Measurements from ENCODE around the gene MAP4K3.
"Not testable (repeated sequence)": the region's sequence is repeated elsewhere in the genome, so short reads cannot be mapped to it uniquely, and the experiment has no call there.

MAP4K3 gene

DNA sequence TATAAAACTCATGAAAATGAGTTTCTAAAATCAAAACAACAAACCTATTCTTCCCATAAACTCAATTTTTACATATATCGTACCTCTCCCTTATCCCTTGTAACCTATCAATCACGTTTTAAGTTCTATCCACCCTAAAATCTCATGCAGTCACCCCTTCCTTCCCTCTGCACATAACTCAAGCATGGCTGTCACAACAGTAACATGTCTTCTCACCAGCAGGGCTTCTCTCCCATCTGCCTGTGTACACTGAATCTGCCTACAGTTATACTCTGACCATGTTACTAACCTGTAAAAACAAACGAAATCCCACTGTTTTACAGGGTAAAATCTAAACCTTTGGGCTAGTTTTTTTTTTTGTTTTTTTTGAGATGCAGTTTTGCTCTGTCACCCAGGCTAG is 68.2 kb downstream of the MAP4K3 start:
- no peak for DNase-seq

DNA sequence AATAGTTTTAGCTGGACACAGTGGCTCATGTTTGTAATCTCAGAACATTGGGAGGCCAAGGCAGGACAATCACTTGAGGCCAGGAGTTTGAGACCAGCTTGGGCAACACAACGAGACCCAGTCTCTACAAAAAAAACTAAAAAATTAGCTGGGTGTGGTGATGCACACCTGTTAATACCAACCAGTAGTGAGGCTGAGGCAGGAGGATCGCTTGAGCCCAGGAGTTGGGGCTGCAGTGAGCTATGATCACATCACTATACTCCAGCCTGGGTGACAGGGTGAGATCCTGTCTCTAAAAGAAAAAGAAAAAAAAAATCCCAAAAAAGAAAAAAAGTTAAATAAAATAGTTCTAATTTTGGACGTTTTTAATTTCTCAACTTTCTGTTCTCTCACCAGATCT is 68.7 kb downstream of the MAP4K3 start:
- no peak for DNase-seq

DNA sequence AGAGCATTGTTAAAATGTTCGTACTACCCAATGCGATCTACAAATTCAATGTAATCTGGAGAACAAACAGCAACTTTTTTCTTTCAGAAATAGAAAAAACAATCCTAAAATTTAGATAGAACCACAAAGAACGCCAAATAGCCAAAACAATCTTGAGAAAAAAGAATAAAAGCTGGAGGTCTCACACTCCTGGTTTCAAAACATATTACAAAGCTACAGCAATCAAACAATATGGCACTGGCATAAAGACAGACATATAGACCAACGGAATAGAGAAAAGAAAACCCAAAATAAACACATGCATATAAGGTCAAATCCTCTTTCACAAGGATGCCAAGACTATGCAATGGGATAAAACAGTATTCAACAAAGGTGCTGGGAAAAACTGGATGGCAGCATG is 74.5 kb downstream of the MAP4K3 start:
- DNase-seq: no peak

DNA sequence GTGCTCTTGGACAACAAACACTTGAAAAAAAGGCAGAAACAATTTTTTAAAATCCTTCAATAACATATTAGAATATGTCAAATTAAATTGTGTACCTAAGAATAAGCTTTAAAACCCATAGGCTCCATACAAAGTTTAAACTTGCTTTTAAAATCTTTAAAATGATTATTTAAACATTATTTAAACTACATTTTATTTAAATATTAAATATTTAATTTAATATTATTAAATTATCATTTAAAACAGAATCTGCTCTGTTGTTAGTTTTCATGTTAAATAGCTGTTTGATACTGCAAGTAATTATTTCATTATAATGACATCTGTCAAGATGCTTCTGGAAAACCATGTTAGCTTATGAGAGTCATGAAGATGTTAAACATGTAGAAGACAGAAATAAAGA is 75.6 kb downstream of the MAP4K3 start:
- no peak for DNase-seq

DNA sequence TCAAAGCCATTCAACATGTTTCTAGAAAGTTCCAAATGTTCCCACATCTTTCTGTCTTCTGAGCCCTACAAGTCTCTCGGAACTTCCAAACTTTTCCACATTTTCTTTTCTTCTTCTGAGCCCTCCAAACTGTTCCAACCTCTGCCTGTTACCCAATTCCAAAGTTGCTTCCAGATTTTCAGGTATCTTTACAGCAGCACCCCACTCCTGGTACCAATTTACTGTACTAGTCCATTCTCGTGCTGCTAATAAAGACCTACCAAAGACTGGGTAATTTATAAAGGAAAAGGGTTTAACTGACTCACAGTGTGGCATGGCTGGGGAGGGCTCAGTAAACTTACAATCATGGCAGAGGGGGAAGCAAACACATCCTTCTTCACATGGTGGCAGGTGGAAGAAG is 76.7 kb downstream of the MAP4K3 start:
- not testable (repeated sequence) for DNase-seq

DNA sequence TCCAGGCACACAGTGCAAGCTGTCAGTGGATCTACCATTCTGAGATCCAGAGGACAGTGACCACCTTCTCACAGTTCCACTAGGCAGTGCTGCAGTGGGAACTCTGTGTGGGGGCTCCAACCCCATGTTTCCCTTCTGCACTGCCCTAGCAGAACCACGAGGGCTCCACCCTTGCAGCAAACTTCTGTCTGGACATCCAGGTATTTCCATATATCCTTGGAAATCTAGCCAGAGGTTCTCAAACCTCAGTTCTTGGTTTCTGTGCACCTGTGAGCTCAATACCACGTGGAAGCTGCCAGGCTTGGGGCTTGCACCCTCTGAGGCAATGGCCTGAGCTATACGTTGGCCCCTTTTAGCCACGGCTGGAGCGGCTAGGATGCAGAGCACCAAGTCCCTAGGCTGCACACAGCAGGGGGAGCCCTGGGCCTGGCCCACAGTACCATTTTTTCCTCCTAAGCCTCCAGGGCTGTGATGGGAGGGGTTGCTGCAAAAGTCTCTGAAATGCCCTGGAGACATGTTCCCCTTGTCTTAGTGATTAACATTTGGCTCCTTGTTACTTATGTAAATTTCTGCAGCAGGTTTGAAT is 77.5 kb downstream of the MAP4K3 start:
- no peak for DNase-seq

DNA sequence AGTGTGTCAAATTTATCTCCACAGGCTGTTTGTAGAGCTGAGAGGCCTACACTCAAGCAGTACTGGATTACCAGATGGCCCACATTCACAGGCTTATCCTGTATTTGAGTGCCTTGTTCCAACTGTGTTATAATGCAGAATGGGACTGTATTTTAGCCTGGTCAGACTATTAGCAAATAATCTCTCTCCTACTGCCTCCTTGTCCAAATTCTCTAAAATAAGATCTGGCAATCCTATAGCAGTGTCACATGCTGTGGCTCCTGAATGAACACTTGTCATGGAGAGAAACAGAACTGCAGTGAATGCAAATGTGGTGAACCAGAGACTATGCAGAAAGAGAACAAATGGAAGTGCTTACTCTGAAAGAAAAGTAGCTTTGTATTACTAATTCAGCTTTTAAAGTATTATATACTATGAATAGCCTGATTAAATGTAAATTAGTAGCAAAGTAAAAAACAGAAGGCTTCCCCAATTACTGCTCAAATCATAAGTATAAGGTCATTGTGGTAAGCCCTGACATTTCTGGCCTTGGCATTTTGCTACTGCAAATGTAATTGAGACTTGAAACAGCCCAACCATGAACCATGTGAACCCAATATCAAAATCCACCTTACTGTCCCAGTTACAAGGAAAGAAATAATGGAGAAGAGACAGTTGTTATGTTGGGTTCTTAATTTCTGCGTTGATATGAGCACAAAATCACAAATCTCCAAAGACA is 80.0 kb downstream of the MAP4K3 start:
- DNase-seq: no peak

DNA sequence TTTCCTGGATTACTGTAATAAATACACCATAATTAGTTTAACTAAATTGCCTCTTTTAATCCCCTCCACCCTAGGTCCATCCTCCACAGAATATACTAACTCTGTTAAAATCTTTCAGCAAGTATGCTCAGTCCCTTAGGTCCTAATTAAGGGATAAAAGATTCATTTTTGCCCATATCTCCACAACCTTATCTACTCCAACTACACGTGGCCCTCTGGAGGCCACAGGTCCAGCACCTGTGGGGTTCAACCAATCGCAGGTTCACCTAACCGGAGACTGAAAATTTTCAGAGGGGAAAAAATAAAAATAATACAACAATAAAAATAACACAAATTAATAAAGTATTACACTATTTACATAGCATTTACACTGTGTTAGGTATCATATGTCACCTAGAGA is 86.4 kb downstream of the MAP4K3 start:
- no peak for DNase-seq

DNA sequence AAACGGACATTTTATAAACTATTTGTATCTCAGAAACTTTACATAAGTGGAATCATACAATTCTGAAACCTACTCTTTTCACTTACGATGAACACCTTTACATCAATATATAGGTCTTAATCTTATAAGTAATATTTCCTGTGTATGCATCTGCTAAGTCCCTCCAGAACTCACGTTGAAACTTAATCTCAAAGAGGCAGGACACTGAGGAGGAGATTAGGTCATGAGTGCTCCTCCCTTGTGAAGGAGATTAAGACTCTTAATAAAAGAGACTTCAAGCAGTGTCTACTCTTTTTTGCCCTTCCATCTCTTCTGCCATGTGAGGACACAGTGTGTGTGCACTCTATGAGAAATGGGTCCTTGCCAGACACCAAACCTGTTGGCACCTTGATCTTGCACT is 98.6 kb downstream of the MAP4K3 start:
- DNase-seq: no peak

DNA sequence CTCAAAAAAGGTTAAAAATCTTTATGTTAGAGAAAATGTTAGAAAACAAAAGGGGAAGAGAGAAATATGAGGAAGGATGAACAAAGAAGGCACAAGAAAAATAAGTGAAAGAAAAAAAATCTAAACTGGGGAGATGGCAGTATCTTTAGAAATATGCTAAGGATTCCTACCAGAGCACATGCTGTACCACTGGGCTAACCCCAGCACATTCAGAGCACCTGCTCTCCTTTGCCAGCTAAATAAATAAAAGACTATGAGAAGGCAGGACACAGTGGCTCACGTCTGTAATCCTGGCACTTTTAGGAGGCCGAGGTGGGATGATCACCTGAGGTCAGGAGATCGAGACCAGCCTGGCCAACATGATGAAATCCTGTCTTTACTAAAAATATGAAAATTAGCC is 101.2 kb downstream of the MAP4K3 start:
- no peak for DNase-seq

DNA sequence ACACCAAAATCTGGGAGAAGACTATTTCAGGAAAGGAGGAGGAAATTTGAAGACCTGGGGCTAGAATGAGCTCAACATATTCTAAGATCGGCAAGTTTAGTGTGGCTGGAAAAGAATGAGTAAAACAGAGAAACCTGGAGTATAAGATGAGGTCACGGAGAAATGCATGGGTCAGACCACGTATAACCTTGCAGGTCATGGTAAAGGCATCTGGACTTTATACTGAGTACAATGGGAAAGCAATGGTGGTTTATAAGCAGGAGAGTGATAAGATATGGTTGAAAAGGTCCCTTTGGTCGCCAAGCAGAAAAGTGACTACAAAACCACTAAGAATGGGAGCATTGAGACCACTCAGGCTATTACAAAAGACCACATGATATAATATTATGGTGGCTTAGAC is 102.1 kb downstream of the MAP4K3 start:
- no peak for DNase-seq

DNA sequence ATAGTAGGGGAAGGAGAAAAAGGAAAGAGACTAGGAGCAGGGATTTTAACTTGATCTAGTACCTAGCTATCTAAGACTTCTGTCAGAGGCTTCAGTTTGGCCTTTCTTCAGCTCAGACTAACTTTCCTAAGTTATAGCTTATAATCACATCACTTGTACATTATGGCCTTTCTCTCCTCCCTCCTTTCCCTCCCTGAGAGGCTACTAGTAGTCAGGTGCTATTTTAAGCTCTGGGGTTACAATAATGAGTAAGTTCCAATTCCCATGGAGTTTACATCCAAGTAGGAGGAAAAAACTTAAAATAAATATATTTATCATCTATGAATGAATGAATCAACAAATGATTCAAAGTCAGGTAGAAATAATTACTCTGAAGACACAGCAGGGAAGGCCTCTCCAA is 102.6 kb downstream of the MAP4K3 start:
- DNase-seq: no peak

DNA sequence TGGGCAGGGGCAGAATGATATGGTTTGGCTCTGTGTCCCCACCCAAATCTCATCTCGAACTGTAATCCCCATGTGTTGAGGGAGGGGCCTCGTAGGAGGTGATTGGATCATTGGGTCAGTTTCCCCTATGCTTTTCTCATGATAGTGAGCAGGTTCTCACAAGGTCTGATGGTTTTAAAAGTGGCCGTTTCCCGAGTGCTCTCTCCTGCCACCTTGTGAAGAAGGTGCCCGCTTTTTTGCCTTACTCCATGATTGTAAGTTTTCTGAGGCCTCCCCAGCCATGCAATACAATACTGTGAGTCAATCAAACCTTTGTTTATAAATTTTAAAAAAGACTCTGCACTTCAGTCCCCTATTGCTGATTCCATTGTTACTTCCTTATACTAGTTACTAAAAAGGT is 110.4 kb downstream of the MAP4K3 start:
- DNase-seq: no peak

DNA sequence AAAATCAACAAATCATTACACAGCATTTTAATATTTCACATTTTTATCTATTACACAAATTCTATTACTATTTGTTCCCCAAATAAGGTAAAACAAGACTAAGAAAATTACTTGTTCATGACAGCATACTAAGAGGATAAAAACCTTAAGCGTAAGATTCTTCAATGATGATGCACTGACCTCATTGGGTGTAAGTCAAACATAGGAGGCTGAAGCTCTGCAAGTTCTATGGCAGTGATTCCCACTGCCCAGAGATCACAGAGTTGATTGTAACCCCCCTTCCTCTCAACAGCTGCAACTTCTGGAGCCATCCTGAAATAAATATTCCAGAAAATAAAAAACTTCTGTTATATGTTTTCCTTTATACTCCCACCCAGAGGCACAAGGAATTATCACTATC is 111.1 kb downstream of the MAP4K3 start:
- DNase-seq: no peak

DNA sequence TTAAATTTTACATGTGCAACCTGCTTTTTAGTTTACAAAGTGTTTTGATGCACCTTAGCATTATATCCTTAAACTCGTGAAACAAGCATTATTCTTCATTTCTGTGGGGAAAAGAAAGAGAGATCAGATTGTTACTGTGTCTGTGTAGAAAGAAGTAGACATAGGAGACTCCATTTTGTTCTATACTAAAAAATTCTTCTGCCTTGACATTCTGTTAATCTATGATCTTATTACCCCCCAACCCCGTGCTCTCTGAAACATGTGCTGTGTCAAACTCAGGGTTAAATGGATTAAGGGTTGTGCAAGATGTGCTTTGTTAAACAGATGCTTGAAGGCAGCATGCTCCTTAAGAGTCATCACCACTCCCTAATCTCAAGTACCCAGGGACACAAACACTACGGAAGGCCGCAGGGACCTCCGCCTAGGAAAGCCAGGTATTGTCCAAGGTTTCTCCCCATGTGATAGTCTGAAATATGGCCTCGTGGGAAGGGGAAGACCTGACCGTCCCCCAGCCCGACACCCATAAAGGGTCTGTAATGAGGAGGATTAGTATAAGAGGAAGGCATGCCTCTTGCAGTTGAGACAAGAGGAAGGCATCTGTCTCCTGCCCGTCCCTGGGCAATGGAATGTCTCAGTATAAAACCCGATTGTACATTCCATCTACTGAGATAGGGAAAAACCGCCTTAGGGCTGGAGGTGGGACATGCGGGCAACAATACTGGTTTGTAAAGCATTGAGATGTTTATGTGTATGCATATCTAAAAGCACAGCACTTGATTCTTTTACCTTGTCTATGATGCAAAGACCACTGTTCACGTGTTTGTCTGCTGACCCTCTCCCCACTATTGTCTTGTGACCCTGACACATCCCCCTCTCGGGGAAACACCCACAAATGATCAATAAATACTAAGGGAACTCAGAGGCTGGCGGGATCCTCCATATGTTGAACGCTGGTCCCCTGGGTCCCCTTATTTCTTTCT is 115.7 kb downstream of the MAP4K3 start:
- DNase-seq: not testable (repeated sequence)

DNA sequence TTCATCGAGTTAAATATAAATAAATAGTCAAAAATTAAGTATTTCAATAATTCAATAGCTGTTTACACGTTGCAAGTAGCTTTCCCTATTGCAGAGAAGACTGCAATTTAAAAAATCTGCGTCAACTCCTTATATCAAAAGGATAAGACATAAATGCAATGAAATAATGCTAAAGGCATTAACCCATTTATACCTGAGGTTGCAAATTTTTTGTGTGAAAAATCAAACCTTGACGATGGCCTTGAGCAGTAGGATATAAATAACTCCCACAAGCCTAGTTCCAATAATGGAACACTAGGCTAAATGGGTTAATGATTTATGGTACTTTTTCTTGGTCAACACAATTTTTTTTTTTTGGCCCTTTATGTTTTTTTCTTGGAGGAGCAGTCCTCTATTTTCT is 116.9 kb downstream of the MAP4K3 start:
- DNase-seq: no peak

DNA sequence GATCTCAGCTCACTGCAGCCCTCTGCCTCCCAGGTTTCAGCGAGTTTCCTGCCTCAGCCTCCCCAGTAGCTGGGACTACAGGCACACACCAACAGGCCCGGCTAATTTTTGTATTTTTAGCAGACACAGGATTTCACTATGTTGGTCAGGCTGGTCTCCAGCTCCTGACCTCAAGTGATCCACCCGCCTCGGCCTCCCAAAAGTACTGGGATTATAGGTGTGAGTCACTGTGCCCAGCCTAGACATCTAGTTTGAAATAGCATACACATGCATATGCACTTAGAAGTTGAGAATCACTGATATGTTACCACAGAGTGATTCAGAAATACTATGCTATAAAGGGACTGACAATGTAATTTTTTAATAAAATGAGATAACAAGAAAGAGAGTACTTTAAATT is 123.5 kb downstream of the MAP4K3 start:
- no peak for DNase-seq

DNA sequence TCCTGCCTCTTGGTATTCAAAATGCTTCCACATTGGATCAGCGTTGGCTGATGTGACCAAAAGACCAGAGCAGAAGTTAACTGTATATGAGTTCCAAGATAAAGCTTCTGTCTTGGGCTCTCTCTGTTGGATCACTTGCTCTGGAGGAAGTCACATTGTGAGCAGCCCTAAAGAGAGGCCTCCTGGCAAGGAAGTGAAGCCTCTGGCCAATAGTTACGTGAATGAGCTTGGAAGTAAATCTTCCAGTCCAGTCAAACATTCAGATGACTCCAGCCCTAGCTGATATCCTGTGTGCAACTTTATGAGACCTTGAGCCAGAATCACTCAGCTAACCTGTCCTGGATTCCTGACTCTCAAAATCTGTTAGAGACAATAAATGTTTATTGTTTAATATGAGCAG is 125.6 kb downstream of the MAP4K3 start:
- DNase-seq: no peak

DNA sequence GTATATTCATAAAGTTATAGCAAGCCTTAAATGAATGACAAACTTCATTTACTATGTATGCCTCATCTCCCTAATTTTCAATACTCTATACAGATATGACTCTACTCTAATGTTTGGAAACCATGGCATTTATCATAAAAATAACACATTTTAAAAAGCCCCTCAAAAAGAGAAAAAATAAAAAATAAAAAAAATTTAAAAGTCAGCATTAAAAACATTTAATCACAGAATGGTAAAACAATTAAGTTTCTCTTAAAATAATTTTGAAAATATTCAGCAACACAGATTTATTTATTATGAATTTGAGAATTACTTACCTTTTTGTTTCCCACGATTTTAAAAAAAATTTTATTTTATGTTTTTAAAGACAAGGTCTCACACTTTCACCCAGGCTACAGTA is 128.3 kb downstream of the MAP4K3 start:
- no peak for DNase-seq

DNA sequence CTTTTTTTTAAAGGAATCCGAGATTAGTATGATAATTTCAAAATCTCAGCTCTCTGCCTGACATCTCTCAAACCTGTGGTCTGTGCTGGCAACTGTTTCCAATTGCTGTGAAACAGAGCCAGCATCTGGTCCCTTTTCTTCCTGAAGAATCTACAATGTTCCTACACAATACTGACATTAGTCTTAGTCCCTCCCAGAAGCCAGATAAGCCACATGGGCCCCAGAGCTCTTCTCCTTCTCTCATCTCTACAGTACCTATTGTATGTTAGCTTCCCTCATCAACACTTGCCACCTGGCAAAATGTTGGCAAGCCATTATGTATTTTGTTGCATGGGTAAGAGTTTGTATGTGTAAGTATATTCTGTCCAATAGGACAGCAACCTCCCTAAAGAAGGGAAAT is 130.5 kb downstream of the MAP4K3 start:
- DNase-seq: no peak

DNA sequence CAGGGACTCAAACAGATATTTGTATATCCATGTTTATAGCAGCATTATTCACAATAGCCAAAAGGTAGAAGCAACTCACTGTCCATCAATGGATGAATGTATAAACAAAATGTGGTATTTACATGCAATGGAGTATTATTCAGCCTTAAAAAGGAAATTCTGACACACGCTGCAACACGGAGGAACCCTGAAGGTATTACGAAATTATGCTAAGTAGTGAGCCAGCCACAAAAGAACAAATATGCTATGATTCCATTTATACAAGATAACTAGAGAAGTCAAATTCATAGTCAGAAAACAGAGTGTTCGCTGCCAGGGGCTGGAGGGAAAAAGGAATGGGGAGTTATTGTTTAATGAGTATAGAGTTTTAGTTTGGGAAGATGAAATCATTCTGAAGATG is 132.4 kb downstream of the MAP4K3 start:
- DNase-seq: no peak

DNA sequence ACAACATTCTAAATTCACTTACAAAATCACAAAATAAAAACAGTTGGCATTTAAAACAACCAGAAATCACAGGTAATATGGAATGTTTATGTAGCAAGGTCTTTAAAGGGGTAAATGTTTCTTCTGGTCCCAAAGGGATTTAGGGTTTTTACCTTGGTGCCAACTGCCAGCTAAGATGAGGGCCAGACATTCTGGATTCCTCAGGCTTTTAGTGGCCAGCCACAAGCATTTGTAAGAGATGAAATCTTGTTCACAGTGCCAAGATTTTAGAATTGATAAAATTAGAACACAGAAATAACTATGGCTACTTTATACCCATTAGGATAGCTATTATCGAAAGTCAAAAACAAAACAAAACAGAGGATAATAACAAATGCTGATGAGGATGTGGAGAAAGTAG is 132.9 kb downstream of the MAP4K3 start:
- DNase-seq: no peak

DNA sequence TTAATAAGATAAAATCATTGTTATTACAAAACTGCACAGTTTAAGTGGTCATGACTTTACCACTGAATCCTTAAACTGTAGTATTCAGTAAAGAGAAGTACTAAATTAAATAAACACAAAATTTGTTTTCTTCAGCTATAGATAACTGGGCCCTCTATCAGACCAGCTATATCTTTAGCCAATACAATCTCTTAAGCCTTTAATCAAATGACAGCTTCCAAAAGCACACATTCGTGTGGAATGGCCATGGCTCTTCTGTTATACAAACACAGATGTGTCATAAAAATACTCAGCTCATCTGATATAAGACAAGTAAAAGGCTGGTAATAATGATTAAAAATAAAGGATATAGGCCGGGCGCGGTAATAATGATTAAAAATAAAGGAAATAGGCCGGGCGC is 135.7 kb downstream of the MAP4K3 start:
- DNase-seq: no peak
